Gastroesophageal sphincter (tissue), 4 donors: ENCODE data around the gene LRRC1. TPM values are rescaled to one million over a fixed set of nuclear protein-coding genes. Genes with fewer than 3 reads are reported as not detected.
"Not testable (repeated sequence)": the region's sequence is repeated elsewhere in the genome, so short reads cannot be mapped to it uniquely, and the experiment has no call there.

ENCODE experiments used
- ATAC-seq: fragments of 150-250 bp; one replicate; pipeline ENCODE4 v1.9.1; 2016; ENCODE audit warnings: mild to moderate bottlenecking, moderate library complexity
- H3K27ac ChIP-seq, 4 donors: fragments of 200-600 bp; sonication (generic) in 3 of 4; 1 replicate in 3 of 4; 2 replicates in 1 of 4; pipeline ENCODE4 v1.5.1; 2016 to 2019
- H3K27me3 ChIP-seq: fragments of 200-600 bp; sonication (generic); one replicate; pipeline ENCODE4 v1.5.1; 2019
- H3K36me3 ChIP-seq, 2 donors: fragments of 200-600 bp; sonication (generic); one replicate each; pipeline ENCODE4 v1.5.1; 2019; ENCODE audit warnings: control low read depth in 1 of 2
- H3K4me1 ChIP-seq, 3 donors: fragments of 200-600 bp; sonication (generic); 1 replicate in 2 of 3; 2 replicates in 1 of 3; pipeline ENCODE4 v1.5.1; 2016 to 2019; ENCODE audit warnings: control low read depth in 2 of 3
- H3K4me3 ChIP-seq, 2 donors: fragments of 200-600 bp; sonication (generic); one replicate each; pipeline ENCODE4 v1.5.1; 2019; ENCODE audit warnings: mild to moderate bottlenecking in 1 of 2, moderate library complexity in 1 of 2
- H3K9me3 ChIP-seq, 3 donors: fragments of 200-600 bp; sonication (generic); one replicate each; pipeline ENCODE4 v1.5.1; 2017 to 2019; ENCODE audit warnings: control low read depth in 2 of 3
- EP300 ChIP-seq: sonication (generic); formaldehyde crosslinking; IDR thresholded peaks from one replicate; pipeline ENCODE4 v1.6.1; 2017; ENCODE audit warnings: antibody characterized with exemption, mild to moderate bottlenecking
- POLR2A ChIP-seq, 2 donors: fragments of 450-650 bp; IDR thresholded peaks; one replicate each; pipeline ENCODE4 v1.6.1; 2017; ENCODE audit warnings: antibody characterized with exemption in 2 of 2, mild to moderate bottlenecking in 2 of 2, moderate library complexity in 1 of 2
- POLR2AphosphoS5 ChIP-seq: sonication (generic); formaldehyde crosslinking; IDR thresholded peaks from one replicate; pipeline ENCODE4 v1.6.1; 2017; ENCODE audit warnings: antibody characterized with exemption
- WGBS, 2 donors: methylation state at CpG; one replicate each; pipeline ENCODE4 v1.1.5; 2018; ENCODE audit warnings: low coverage in 1 of 2; 5-methylcytosine and 5-hydroxymethylcytosine counted together
- total RNA-seq, 4 donors: library from RNA; depleted of rRNA; stranded (reverse); fragments of >200 nt; gene quantifications; one replicate each; pipeline ENCODE4 v1.1.0, GENCODE V29; 2016
- TF ChIP-seq, protein P1 (sequence below), 4 experiments: fragments of 200-600 bp in 2 of 4; fragments of 450-650 bp in 2 of 4; sonication (generic) in 1 of 4; IDR thresholded peaks; one replicate each; pipeline ENCODE4 v1.5.1; 2017 to 2019; ENCODE audit warnings: antibody characterized with exemption in 4 of 4, mild to moderate bottlenecking in 2 of 4, moderate library complexity in 2 of 4

The LRRC1 gene
- total RNA-seq, 4 donors from 2014 or later: 12.4 to 28.3 (median 15.5) TPM

DNA sequence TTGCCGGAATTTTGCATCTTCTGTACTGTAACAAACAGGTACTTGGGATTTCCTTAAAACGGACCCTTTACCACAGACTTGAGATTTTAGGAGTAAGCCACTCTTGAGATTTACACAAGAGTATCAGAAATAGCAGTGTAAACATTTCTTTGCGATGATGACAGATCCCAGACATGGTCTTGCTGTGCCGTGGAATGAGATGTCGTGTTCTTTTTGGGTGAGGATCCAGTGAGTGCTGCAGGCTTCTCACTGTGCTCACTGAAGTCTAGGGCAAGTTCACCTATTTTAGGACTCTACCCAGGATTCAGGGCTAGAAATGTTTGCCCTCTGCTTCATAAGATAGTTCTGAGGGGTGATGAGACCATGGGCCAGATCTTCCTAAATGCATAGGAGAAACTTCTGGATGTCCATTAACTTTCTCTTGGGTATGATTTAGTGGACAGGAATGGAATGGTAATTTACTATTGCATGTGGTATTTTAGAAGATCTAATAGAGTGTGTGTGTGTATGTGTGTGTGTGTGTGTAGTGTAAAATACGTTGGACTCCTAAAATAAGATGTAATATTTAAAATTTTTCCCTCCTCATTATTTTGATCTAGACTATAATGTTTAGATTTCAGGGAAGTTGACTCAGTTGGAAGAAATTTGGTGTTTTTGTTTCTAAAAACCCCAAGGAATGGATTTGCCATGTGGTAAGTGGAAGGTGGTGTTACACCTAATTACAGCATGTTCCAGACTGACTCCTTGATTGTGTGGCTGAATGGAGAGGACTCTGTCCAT, 8.5 kb downstream of the LRRC1 start:
- Histone ChIP-seq H3K4me3 (no peak overlapping the region), H3K9me3 (no peaks in the 10 kb centered on the region), H3K27ac (no peak overlapping the region), H3K27me3 (no peaks in the 10 kb centered on the region), H3K36me3 (no peaks in the 10 kb centered on the region), H3K4me1 (peaks cover 0 to 23% (median 0%) of the 10 kb centered on the region in 3 donors)
- ATAC-seq: no peak
- TF ChIP-seq POLR2A (IDR thresholded peaks at IDR 0.05) (no peak), POLR2AphosphoS5 (no peak), EP300 (no peak)
- TF ChIP-seq, protein P1, sequence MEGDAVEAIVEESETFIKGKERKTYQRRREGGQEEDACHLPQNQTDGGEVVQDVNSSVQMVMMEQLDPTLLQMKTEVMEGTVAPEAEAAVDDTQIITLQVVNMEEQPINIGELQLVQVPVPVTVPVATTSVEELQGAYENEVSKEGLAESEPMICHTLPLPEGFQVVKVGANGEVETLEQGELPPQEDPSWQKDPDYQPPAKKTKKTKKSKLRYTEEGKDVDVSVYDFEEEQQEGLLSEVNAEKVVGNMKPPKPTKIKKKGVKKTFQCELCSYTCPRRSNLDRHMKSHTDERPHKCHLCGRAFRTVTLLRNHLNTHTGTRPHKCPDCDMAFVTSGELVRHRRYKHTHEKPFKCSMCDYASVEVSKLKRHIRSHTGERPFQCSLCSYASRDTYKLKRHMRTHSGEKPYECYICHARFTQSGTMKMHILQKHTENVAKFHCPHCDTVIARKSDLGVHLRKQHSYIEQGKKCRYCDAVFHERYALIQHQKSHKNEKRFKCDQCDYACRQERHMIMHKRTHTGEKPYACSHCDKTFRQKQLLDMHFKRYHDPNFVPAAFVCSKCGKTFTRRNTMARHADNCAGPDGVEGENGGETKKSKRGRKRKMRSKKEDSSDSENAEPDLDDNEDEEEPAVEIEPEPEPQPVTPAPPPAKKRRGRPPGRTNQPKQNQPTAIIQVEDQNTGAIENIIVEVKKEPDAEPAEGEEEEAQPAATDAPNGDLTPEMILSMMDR (IDR thresholded peaks at IDR 0.05): no peak
- 43 to 50% methylated on average over 2 to 4 of the region's 6 CpGs for WGBS, 2 donors

DNA sequence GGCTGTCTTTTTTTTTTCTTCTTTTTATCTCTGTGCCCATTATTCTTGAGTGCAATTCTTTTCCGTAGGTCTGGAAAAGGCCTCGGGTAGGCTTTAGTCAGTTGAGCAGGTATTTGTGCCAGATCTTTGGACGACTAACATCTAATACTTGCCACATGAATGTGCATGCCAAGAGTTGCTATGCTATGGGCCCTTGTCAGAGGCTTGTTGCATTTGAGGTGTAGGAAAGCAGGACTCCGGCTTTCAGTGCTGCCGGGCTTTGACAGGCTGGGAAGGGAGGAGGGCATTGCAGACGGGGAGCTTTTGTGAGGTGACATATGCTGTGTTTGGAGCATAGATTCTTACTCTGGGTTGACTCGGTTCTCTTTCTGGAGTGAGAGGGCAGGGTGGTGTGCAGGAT, 10.2 kb downstream of the LRRC1 start:
- ATAC-seq: no peak
- H3K27me3 ChIP-seq: no peaks in the 10 kb centered on the region
- no peaks in the 10 kb centered on the region for H3K9me3 ChIP-seq
- TF ChIP-seq, protein P1 (IDR thresholded peaks at IDR 0.05): no peak
- TF ChIP-seq POLR2A (IDR thresholded peaks at IDR 0.05) (no peak), POLR2AphosphoS5 (no peak), EP300 (no peak)
- 60 to 67% methylated on average over 2 to 5 of the region's 7 CpGs for WGBS, 2 donors
- H3K4me1 ChIP-seq: peaks cover 0 to 23% (median 0%) of the 10 kb centered on the region in 3 donors
- no peak overlapping the region for H3K4me3 ChIP-seq
- H3K27ac ChIP-seq: no peak overlapping the region
- H3K36me3 ChIP-seq: no peaks in the 10 kb centered on the region

DNA sequence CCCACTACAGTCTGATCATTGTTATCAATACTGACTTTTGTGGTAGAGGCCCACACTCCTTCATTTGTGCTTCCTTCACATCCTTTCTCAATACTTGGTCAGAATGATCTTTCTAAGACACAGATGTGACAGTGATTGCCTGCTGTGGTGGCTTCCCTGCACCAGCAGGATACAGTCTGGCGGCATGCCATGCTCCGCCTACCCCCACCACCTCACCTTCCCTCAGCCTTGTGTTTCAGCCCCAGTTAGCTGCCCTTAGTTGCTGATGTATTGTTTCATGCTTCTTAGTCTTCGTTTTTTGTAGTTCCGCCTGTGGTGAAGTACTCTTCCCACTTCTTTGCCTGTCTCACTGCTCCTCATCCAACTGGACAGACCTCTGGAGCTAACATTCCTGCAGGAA, 10.9 kb downstream of the LRRC1 start:
- WGBS, 2 donors: 81 to 82% methylated on average over 4 of the region's 4 CpGs
- Histone ChIP-seq H3K27ac (no peak overlapping the region), H3K4me3 (no peak overlapping the region), H3K4me1 (peaks cover 0 to 23% (median 0%) of the 10 kb centered on the region in 3 donors), H3K36me3 (no peaks in the 10 kb centered on the region), H3K27me3 (no peaks in the 10 kb centered on the region), H3K9me3 (no peaks in the 10 kb centered on the region)
- no peak for ATAC-seq
- TF ChIP-seq EP300 (no peak), POLR2A (IDR thresholded peaks at IDR 0.05) (no peak), POLR2AphosphoS5 (no peak)
- TF ChIP-seq, protein P1 (IDR thresholded peaks at IDR 0.05): no peak

DNA sequence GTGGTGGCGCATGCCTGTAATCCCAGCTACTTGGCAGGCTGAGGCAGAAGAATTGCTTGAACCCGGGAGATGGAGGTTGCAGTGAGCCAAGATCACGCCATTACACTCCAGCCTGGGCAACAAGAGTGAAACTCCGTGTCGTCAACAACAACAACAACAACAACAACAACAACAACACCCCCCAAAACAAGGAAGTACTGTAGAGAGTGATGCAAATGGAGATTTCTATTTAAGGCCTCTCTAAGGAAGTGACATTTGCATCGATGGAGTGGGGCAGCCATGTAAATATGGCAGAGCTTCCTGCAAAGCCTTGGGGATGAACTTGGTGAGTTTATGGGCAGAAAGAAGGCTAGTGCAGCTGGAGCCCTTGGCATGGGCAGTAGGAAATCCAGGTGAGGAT, 12.8 kb downstream of the LRRC1 start:
- H3K4me1 ChIP-seq: peaks cover 0 to 35% (median 0%) of the 10 kb centered on the region in 3 donors
- ATAC-seq, H3K9me3 ChIP-seq, H3K27ac ChIP-seq, H3K36me3 ChIP-seq, H3K4me3 ChIP-seq, H3K27me3 ChIP-seq: not testable (repeated sequence)
- WGBS, 2 donors: 99 to 100% methylated on average over 4 to 6 of the region's 6 CpGs

DNA sequence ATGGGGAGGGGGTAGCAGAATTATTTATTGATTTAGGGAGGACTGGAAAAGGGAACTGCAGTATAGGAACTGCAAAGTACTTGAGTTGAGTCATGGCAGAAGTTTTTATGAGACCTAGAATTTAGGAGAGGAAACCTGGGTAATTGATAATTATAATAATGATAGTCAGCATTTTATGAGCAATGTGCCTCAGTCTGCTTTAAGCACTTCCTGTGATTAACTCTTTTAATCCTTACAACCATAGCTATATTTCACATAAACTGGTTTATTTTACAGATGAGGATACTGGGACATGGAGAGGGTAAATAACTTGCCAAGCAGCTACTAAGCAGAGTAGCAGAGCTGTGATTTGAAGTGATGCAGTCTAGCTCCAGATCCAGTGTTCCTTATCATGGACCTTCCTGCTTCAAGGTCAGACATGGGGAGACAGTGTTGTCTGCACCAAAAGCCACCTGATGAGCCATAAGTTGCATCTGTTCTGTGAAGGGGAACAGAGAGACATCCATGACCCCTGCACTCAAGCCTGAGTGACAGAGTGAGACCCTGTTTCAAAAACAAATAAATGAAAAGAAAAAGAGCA, 13.6 kb downstream of the LRRC1 start:
- Histone ChIP-seq H3K4me1 (peaks cover 0 to 33% (median 0%) of the 10 kb centered on the region in 3 donors), H3K27me3 (no peaks in the 10 kb centered on the region), H3K4me3 (no peak overlapping the region), H3K9me3 (no peaks in the 10 kb centered on the region), H3K27ac (no peak overlapping the region), H3K36me3 (no peaks in the 10 kb centered on the region)
- no peak for TF ChIP-seq EP300
- TF ChIP-seq POLR2A (IDR thresholded peaks at IDR 0.05): no peak
- TF ChIP-seq, protein P1 (IDR thresholded peaks at IDR 0.05): no peak
- TF ChIP-seq POLR2AphosphoS5: no peak
- ATAC-seq: no peak
